Measurements from ENCODE around the gene MAST4.

The MAST4 gene

GRCh38 chr5:67053229-67053628 lies 457.0 kb downstream of the MAST4 start:
- no peak for DNase-seq

GRCh38 chr5:67058998-67059743 lies 463.0 kb downstream of the MAST4 start:
- DNase-seq, result no peak

- DNase-seq, result no peak
Measured at GRCh38 chr5:67059744-67060490, 463.7 kb downstream of the MAST4 start.

- DNase-seq, result no peak
Measured at GRCh38 chr5:67061511-67061910, 465.3 kb downstream of the MAST4 start.

- no peak for DNase-seq
Measured at GRCh38 chr5:67063055-67063454, 466.9 kb downstream of the MAST4 start.

- DNase-seq, result no peak
Measured at GRCh38 chr5:67063791-67064190, 467.6 kb downstream of the MAST4 start.

GRCh38 chr5:67065237-67065636 lies 469.0 kb downstream of the MAST4 start:
- peak; percentile 36 to 50 for DNase-seq

DNA sequence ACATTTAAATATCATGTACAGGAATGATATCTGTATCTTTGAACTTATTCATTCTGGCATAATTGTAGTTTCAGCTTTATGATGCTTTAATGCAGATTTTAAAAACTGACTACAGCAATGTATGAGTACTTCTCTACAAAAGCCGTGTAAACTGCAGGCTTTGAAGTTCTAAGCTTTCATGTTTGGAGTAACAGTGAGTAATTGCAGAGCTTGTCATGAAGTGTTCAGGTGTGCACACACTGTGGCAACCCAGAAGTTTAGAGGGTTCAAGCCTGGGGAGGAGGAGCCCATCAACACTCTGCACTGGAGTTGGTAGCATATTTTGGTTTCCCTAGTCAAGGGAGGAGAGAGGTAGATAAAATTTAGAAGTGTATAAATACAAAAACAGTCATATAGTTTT lies 469.5 kb downstream of the MAST4 start:
- no peak for DNase-seq

DNA sequence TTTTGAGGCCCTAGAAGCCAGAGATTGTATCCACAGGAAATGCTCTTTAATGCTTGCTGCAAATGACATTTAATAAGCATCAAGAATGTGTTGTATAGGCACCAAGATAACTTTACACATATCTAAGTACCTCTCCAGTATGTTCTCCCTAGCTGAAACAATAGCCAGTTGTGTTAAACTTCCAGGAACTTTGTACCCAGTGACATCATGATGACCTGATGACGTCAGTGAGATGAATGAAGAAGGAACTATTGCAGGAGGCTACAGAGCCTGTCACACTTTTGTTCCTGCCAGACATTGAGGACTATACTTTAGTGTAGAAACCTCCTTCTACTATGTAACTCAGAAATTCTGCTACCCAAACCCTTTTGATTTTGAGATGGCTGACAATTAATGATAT lies 470.6 kb downstream of the MAST4 start:
- DNase-seq, result no peak

DNA sequence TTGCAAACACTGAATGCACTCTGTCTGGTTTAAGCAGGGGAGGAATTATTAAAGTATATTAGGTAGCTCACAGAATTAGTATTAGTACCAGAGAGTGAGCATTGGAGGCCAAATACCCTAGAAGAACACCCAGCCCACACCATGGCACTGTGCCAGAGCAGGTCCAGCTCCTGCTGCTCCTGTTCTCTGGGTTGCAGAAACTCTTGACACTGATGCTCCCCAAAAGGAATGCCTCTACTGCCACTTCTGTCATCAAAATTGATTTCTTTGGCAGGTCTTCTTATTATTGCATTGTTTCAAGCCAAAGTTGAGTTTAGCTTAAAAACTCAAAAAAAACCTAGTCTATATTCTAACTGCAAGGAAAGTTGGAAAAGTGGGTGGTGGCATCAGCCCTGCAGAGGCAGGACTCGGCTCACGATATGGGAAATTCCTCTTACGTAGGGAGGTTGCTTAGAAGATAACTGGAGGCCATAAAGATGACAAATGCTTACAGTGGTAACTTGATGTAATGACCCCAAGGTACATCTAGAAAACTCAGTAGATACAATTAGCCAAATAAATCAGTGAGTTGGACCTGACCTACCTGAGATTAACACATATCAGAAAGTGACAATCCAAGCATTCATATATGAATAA lies 477.0 kb downstream of the MAST4 start:
- DNase-seq, result no peak

DNA sequence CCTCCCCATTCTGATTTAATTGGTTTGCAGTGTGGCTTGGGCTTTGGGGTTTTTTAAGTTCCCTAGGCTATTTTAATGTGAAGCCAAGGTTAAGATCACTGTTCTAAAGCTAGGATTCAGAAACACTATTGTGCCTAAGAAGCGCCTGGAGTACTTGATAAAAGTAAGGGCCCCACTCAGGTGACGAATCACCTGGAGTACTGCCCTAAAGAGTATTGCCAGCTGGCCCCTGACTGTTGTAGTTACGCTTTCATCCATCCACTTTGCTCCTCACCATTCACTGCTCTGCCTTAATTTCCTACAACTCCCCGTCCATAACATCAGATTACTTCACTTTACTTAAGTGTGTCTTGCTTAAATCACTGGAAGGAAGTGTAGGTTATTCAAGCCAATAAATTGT lies 481.1 kb downstream of the MAST4 start:
- DNase-seq, result no peak

GRCh38 chr5:67081261-67081660 lies 485.1 kb downstream of the MAST4 start:
- no peak for DNase-seq

DNA sequence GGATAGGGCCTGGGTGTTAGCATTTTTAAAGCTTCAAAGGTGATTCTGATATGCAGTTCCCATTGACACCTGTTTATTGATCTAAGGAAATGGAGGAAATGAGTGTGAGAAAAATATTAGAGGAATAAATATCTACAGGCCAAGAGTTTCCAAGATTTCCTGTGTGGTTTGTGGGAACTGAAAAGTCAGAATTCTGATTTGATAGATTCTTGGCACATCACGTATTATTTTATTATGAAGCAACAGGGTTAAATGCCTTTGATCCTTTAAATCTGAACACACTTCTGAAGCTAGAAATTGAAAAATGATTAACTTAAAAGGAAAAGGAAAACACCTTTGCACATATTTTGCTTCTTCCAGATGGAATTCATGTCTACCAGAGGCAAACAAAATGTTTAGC lies 486.7 kb downstream of the MAST4 start:
- no peak for DNase-seq

DNA sequence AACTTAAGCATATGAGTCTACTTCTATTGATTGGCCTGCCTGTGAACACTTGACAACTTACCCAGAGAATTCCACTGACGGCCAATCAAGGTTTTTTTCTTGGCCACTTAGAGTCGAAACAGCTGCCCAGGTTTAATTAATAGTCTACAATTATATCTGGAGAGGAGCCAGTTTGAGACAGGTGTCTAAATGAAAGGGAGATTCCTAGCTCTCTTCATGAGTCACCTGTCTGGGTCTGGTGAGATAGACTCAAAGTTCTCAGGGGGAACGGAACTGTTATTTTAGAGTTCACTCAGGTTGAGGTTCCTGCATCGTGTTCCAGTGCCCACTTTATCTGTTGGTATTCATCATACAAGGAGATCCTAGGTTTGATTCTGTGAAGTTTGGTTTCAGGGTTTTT lies 489.4 kb downstream of the MAST4 start:
- DNase-seq, result no peak

- DNase-seq, result no peak
Measured at GRCh38 chr5:67089200-67089725, 493.1 kb downstream of the MAST4 start.

- no peak for DNase-seq
Measured at GRCh38 chr5:67090040-67090439, 493.8 kb downstream of the MAST4 start.

GRCh38 chr5:67090593-67090992 lies 494.4 kb downstream of the MAST4 start:
- no peak for DNase-seq

DNA sequence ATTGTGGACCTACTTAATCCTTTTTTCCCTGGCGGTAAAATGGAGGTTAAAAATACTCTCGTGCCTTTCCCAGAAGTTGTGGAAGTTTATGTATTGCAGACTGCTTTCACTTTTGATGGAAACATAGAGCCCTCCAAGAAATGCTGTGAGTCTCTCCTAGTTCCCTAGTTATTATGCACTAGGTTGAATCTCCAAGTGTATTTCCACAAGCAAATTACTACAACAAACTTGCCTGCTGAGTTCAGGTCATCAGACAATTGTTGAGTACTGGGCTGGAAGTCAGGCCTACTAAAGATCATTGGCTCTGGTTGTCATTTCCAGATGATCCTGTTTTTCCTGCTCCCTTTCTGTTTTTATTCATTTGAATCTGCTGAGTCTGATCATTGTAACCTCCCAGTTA lies 496.3 kb downstream of the MAST4 start:
- no peak for DNase-seq

- DNase-seq, result no peak
Measured at GRCh38 chr5:67093279-67093678, 497.1 kb downstream of the MAST4 start.

DNA sequence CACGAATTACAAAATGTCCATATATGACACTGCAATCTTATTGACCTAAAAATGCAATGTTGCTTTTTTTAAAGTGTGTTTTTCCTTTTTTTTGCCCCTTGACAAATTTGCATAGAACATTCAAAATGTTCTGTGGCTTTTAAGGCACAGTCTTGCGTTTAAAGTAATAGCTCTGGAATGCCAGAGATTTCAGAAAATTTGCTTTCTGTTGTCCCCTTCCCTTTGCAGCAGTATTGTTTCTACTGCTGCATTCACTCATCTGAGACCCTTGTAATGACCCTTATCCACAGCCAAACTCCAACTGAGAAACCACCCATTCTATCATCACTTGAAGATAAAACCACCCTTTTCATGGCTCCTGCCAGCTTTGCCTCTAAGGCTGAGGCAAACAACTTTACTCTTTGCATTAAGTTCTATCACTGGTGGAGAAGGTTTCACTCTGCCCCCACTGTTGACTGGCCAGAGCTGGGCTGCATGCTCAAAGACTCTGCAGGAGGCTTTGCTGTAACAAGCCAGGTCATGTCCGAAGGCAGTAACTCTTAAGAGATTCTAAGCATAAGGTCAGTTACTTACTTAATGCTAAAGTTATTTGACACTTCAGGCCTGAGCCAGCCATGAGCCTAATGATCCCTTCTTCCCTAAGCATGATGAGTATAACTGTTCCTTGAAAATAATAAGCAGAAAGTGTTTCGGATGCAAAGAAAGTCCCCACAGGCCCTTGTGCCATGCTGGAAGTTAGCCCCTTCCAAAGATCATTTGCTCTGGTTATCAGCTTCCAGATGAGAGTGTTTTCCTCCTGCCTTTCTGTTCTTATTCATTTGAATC lies 498.5 kb downstream of the MAST4 start:
- no peak for DNase-seq

DNA sequence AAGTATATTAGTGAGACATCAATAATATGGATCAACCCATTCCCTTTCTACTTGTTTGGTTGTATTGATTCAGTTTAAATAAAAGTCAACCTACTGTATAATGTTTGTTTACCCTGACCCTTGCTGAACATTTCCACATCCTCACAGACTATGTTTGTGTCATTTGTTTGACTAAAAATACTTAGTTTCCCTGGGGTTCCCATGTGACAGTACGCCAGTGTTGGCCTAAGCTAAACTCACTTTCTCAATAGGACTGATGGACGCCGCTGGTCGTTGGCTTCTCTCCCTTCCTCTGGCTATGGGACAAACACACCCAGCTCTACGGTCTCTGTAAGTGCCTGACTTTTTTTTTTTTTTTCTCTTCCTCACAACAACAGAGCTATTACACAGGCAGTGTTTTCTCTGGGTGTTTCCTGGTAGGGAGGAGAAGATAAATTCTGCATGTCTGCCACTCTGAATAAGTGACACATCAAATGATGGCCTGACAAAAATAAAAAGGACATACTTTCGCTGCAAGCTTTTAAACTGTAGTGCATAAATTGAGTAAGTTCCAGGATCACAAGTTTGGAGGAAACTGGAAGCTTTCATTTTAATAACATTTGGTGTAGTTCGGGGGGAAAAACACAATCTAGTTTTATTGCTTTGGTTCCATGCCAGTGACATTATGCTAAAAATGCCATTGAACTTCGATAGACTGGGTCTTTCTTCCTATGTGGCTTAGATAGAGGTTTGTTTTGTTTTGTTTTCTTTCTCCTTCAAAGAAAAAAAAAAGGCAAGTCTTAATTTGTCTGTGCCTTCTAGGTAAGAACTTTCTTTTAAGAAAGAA lies 499.4 kb downstream of the MAST4 start:
- DNase-seq, result no peak

DNA sequence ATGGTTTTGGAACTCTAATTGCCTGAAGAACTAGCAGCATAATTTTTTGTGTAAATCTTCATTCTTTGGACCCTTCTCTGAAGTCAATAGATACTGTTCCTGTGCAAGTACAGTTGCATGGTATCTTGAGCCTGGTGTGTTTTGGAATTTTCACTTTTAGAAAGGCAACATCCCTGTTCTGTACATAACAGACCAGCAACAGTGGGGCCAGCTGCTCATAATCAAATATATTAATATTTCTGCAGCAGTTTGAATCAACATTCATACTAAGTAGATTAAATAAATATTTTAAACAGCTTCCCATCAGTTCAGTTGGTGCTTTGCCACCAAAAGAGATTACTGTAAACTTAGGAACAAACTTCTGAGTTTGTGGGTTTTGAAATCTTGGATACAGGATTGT lies 502.5 kb downstream of the MAST4 start:
- DNase-seq, result no peak
